ENCODE data around the gene SLC22A16. TPM values are rescaled to one million over a fixed set of nuclear protein-coding genes. Genes with fewer than 3 reads are reported as not detected.

SLC22A16 gene
- total and polyA plus RNA-seq, 2 of the 8 experiments (the other 6 are each of a cell fraction or from before 2014, with no cell fraction given), result not detected

DNA sequence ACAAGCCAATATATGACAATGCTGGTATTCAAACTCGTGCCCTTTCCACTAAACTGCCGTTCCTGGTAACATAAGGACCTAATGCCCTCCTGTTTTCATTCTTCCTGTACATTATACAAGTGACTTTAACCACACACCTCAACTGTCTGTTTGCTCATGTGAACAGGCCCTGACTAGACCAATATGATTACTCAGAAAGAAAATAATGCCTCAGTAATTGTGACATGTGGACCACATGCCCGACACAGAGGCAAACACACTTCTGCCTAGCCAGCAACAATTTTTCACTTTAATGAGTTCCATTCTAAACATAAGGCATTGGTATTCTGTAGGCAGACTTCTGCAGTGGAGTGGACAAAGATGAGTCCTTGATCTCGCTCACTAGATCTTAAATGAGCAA is 30.0 kb downstream of the SLC22A16 start:
- H2AFZ ChIP-seq (ENCODE audit: low read length), result no peak overlapping the region
- TF ChIP-seq RXRA (IDR thresholded peaks at IDR 0.05; ENCODE audit: insufficient read depth, low read depth, low read length) (no peak), SUZ12 (IDR thresholded peaks at IDR 0.05; ENCODE audit: low read length) (no peak), EGR1 (IDR thresholded peaks at IDR 0.05; ENCODE audit: borderline replicate concordance, low read depth, low read length) (no peak), CTBP2 (IDR thresholded peaks at IDR 0.05; ENCODE audit: borderline replicate concordance, insufficient read depth, insufficient read length, low read length) (no peak), ASH2L (IDR thresholded peaks at IDR 0.05; ENCODE audit: low read length) (no peak), PHF8 (conservative IDR thresholded peaks at IDR 0.05; ENCODE audit: low read depth, low read length) (no peak), KDM4A (IDR thresholded peaks at IDR 0.05; ENCODE audit: low read depth, low read length, severe bottlenecking) (no peak), CBX5 (IDR thresholded peaks at IDR 0.05; ENCODE audit: low read depth, low read length) (no peak), SP4 (IDR thresholded peaks at IDR 0.05; ENCODE audit: low read length) (no peak)

More for the DNA sequence above, 30.0 kb downstream of the SLC22A16 start:
- Histone ChIP-seq H2BK5ac (ENCODE audit: low read depth, low read length) (no peak overlapping the region), H4K91ac (replicated peaks; ENCODE audit: insufficient read length, low read length) (no peak overlapping the region), H2BK12ac (ENCODE audit: low read depth, low read length) (no peak overlapping the region), H3K56ac (replicated peaks; ENCODE audit: insufficient read length, low read depth, low read length) (no peak overlapping the region), H3K9ac (replicated peaks in 1 of 4; ENCODE audit: extremely low read depth in 1 of 4, low read depth in 3 of 4, low read length in 3 of 4) (no peak overlapping the region), H3K36me3 (ENCODE audit: control insufficient read depth in 2 of 4, insufficient read depth in 4 of 4, low read length in 3 of 4) (no peaks in the 10 kb centered on the region), H4K20me1 (replicated peaks in 1 of 2; ENCODE audit: control insufficient read depth in 1 of 2, insufficient read depth in 2 of 2, low read length in 2 of 2) (no peaks in the 10 kb centered on the region), H2BK15ac (ENCODE audit: low read length) (no peak overlapping the region), H4K5ac (ENCODE audit: insufficient read length, low read depth, low read length) (no peak overlapping the region), H3K4me2 (ENCODE audit: insufficient read depth in 1 of 2, low read depth in 2 of 2, low read length in 2 of 2) (no peak overlapping the region), H3K4me1 (replicated peaks in 1 of 4; ENCODE audit: control insufficient read depth in 3 of 4, insufficient read depth in 4 of 4, low read length in 3 of 4) (no peaks in the 10 kb centered on the region), H3K14ac (ENCODE audit: insufficient read length) (no peak overlapping the region), H3K23ac (ENCODE audit: insufficient read length) (no peak overlapping the region), H3K4ac (replicated peaks; ENCODE audit: insufficient read length, low read depth, low read length) (no peak overlapping the region), H4K8ac (ENCODE audit: extremely low read depth, insufficient read depth, low read length) (no peak overlapping the region), H3K79me1 (ENCODE audit: low read depth, low read length) (no peaks in the 10 kb centered on the region), H2AK5ac (ENCODE audit: low read depth, low read length) (no peak overlapping the region), H3K27me3 (replicated peaks in 1 of 4; ENCODE audit: control insufficient read depth in 3 of 4, extremely low read depth in 1 of 4, insufficient read depth in 3 of 4, low read length in 3 of 4) (no peaks in the 10 kb centered on the region), H3K4me3 (ENCODE audit: extremely low read depth in 1 of 4, insufficient read depth in 2 of 4, low read depth in 3 of 4, low read length in 4 of 4) (no peak overlapping the region), H3K18ac (ENCODE audit: extremely low read depth, low read length) (no peak overlapping the region), H3K79me2 (ENCODE audit: control insufficient read depth in 1 of 2, insufficient read depth in 2 of 2, low read length in 2 of 2) (no peaks in the 10 kb centered on the region), H2BK120ac (replicated peaks; ENCODE audit: low read depth, low read length) (no peak overlapping the region), H2BK20ac (ENCODE audit: low read length) (no peak overlapping the region), H3K27ac (ENCODE audit: low read depth, low read length) (no peak overlapping the region), H3K23me2 (ENCODE audit: low read depth, low read length) (no peaks in the 10 kb centered on the region), H3K9me3 (ENCODE audit: insufficient read depth in 2 of 2, low read depth in 1 of 2, low read length in 1 of 2) (no peaks in the 10 kb centered on the region)
- no peak for FAIRE-seq
- ChIA-PET CTCF (ENCODE audit: partially characterized antibody) (interaction anchor here (1.0 to 1.1 kb wide), 2 partner anchors 9 to 10 kb away, joined by 3 read pairs; no protein-coding TSS in a partner anchor), POLR2A (ENCODE audit: partially characterized antibody) (no interaction called here)
- 88% methylated on average over 4 of the region's 4 CpGs; no CpG with 5 or more reads in 1 of the 2 experiments for WGBS, 2 experiments (ENCODE audit: extremely low coverage in 1 of 2, insufficient coverage in 1 of 2, insufficient read length in 1 of 2, insufficient replicate concordance in 2 of 2, low coverage in 1 of 2, low lambda C conversion rate in 2 of 2, missing lambda C conversion rate in 1 of 2)
- no peak for DNase-seq (ENCODE audit: low read depth in 1 of 2, low spot score in 2 of 2)
